Measurements from ENCODE around the gene ARHGAP28. TPM values are rescaled to one million over a fixed set of nuclear protein-coding genes. Genes with fewer than 3 reads are reported as not detected.

The ARHGAP28 gene
- total and polyA plus RNA-seq, 2 experiments from 2014 or later = 0.20 TPM; not detected in 1

DNA sequence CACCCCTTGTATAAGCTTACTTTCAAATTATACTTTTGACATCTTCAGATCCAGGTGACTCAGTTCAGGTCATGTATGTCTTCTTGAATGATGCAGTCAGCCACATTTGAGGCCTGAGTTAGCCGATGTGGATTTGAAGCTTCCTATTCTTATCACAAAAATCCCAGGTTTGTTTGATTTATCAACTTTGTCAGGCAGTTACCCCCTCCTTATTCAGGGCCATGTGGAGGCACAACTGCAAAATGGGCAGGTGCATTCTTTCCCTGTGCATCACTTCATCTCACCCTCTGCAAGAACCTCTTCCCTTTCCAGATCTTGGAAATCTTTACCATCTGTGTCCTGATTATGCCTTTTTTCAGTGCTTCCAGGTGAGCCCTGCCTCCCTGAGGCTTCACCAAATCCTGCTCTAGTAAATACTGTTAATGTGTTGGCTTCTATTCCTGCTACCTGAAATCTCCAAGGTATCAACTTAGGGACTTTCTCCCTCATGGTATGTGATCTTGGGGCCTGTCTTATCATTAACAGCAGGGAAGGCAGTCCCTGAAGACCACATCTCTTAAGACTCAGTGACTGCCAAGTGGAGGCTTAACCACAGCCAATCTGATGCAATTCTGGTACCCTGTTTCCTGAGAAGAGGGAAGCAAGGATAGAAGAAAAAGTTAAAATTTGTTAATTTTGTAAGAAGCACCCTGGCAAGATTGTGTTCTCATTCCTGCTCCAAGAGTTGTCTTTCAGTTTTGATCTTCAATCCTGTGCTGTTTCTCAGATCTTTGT is 9.4 kb upstream of the ARHGAP28 start:
- H3K4me1 ChIP-seq (ENCODE audit: insufficient read depth) = no peaks in the 10 kb centered on the region
- H3K9me2 ChIP-seq (ENCODE audit: insufficient read depth) = no peaks in the 10 kb centered on the region
- H3K27me3 ChIP-seq (replicated peaks; ENCODE audit: insufficient read depth) = no peaks in the 10 kb centered on the region; the same call in 1 of the 2 replicates
- no peaks in the 10 kb centered on the region for H3K79me2 ChIP-seq (ENCODE audit: insufficient read depth)
- H3K9ac ChIP-seq = no peak overlapping the region
- H3K4me2 ChIP-seq (ENCODE audit: unreplicated experiment) = no peak overlapping the region
- DNase-seq = no peak
- no peaks in the 10 kb centered on the region for H3K9me3 ChIP-seq (ENCODE audit: low read depth)
- no peaks in the 10 kb centered on the region for H4K20me1 ChIP-seq (ENCODE audit: insufficient read depth)
- 0% methylated on average over 1 of the region's 1 CpG for WGBS, 2 experiments (ENCODE audit: low coverage in 1 of 2, low lambda C conversion rate in 2 of 2, missing lambda C conversion rate in 2 of 2)
- H3F3A ChIP-seq (ENCODE audit: insufficient read depth) = no peaks in the 10 kb centered on the region
- no peaks in the 10 kb centered on the region for H3K36me3 ChIP-seq (ENCODE audit: low read depth)
- H2AFZ ChIP-seq = no peak overlapping the region
- no peak overlapping the region for H3K27ac ChIP-seq
- no peak overlapping the region for H3K4me3 ChIP-seq
- TF ChIP-seq EZH2 (IDR thresholded peaks at IDR 0.05; ENCODE audit: insufficient read depth, poor library complexity, severe bottlenecking) (no peak), EZH2phosphoT487 (IDR thresholded peaks at IDR 0.05; ENCODE audit: insufficient read depth, low read depth) (no peak)
- in situ Hi-C loops (cut with MboI) = no loop called here

DNA sequence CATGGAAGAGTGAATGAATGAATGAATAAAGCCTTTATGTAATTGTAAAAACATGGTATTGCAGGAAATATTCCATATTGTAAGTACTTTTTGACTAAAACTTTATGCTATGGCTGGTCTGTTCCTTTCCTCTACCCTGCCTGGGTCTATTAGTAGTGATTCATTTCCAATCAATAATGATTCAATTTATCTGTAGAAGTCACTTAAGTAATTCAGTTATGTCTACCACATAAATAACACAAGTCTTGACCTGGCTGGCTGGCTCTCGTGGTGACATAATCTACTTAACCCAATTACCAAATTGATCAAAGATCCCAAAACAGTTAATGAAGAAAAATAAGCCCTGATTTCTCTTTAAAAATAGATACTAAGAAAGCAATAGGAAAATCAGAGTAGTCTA is 7.8 kb upstream of the ARHGAP28 start:
- no peaks in the 10 kb centered on the region; the same call in 1 of the 2 replicates for H3K27me3 ChIP-seq (replicated peaks; ENCODE audit: insufficient read depth)
- H3K9ac ChIP-seq = no peak overlapping the region
- no peaks in the 10 kb centered on the region for H3K4me1 ChIP-seq (ENCODE audit: insufficient read depth)
- no peak overlapping the region for H3K4me2 ChIP-seq (ENCODE audit: unreplicated experiment)
- no peak for DNase-seq
- no peak overlapping the region for H2AFZ ChIP-seq
- H3K9me2 ChIP-seq (ENCODE audit: insufficient read depth) = no peaks in the 10 kb centered on the region
- no peak overlapping the region for H3K4me3 ChIP-seq
- H3K27ac ChIP-seq = no peak overlapping the region
- H3K9me3 ChIP-seq (ENCODE audit: low read depth) = no peaks in the 10 kb centered on the region
- no peaks in the 10 kb centered on the region for H4K20me1 ChIP-seq (ENCODE audit: insufficient read depth)
- in situ Hi-C loops (cut with MboI) = no loop called here
- TF ChIP-seq EZH2 (IDR thresholded peaks at IDR 0.05; ENCODE audit: insufficient read depth, poor library complexity, severe bottlenecking) (no peak), EZH2phosphoT487 (IDR thresholded peaks at IDR 0.05; ENCODE audit: insufficient read depth, low read depth) (no peak)
- no peaks in the 10 kb centered on the region for H3F3A ChIP-seq (ENCODE audit: insufficient read depth)
- 43 to 56% methylated on average over 1 of the region's 1 CpG for WGBS, 2 experiments (ENCODE audit: low coverage in 1 of 2, low lambda C conversion rate in 2 of 2, missing lambda C conversion rate in 2 of 2)
- H3K79me2 ChIP-seq (ENCODE audit: insufficient read depth) = no peaks in the 10 kb centered on the region
- H3K36me3 ChIP-seq (ENCODE audit: low read depth) = no peaks in the 10 kb centered on the region

DNA sequence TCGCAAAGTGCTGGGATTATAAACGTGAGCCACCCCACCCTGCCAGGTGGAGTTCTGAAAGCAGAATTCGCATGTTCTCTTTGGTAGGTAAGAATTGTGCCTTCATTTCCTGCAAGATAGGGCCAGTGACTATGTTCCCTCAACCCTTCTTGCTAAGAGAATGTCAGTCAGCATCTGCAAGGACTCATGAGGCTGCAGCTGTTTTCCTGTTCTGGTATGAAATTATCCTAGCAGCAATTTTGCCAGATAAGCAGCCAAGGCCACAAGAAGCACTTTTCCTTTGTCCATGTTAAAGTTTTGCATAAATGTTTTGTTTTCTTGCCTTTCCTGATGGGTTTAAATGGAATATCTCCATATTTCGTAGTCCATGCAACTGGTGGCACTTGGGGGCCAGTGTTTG is 6.8 kb upstream of the ARHGAP28 start:
- WGBS, 2 experiments (ENCODE audit: low coverage in 1 of 2, low lambda C conversion rate in 2 of 2, missing lambda C conversion rate in 2 of 2) = 51 to 70% methylated on average over 4 of the region's 4 CpGs
- Histone ChIP-seq H3K36me3 (ENCODE audit: low read depth) (no peaks in the 10 kb centered on the region), H3K27ac (no peak overlapping the region), H3K4me1 (ENCODE audit: insufficient read depth) (no peaks in the 10 kb centered on the region), H4K20me1 (ENCODE audit: insufficient read depth) (no peaks in the 10 kb centered on the region), H3K9me3 (ENCODE audit: low read depth) (no peaks in the 10 kb centered on the region), H3K27me3 (replicated peaks; ENCODE audit: insufficient read depth) (no peaks in the 10 kb centered on the region; the same call in 1 of the 2 replicates), H3K9me2 (ENCODE audit: insufficient read depth) (no peaks in the 10 kb centered on the region), H3K79me2 (ENCODE audit: insufficient read depth) (no peaks in the 10 kb centered on the region), H3K4me2 (ENCODE audit: unreplicated experiment) (no peak overlapping the region), H3K4me3 (no peak overlapping the region), H2AFZ (no peak overlapping the region), H3K9ac (no peak overlapping the region), H3F3A (ENCODE audit: insufficient read depth) (no peaks in the 10 kb centered on the region)
- in situ Hi-C loops (cut with MboI) = no loop called here
- TF ChIP-seq EZH2phosphoT487 (IDR thresholded peaks at IDR 0.05; ENCODE audit: insufficient read depth, low read depth) (no peak), EZH2 (IDR thresholded peaks at IDR 0.05; ENCODE audit: insufficient read depth, poor library complexity, severe bottlenecking) (no peak)
- DNase-seq = no peak

DNA sequence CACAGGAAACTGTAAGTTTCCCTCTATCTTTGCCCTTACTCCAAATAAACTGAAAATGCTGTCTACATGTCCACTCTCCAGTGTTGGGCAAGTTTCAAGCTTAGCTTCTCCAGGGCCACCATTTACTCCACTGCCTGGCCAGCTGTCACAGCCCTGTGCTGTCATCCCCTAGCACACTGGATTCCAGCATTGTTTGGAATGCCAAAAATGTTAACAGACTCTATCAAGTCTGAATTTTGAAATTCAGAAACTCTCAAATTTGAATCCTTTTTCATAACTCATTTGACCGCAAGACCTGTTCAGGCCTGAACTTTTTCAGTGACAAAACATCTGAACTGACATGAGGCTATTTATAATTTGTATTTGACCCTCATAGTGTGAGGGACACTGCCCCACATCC is 5.2 kb upstream of the ARHGAP28 start:
- Histone ChIP-seq H3K9ac (no peak overlapping the region), H3K4me3 (no peak overlapping the region), H3K36me3 (ENCODE audit: low read depth) (no peaks in the 10 kb centered on the region), H3K4me2 (ENCODE audit: unreplicated experiment) (no peak overlapping the region), H3F3A (ENCODE audit: insufficient read depth) (no peaks in the 10 kb centered on the region), H3K9me2 (ENCODE audit: insufficient read depth) (no peaks in the 10 kb centered on the region), H3K27me3 (replicated peaks; ENCODE audit: insufficient read depth) (peaks cover 4% of the 10 kb centered on the region; the same call in 1 of the 2 replicates), H3K79me2 (ENCODE audit: insufficient read depth) (no peaks in the 10 kb centered on the region), H3K27ac (no peak overlapping the region), H4K20me1 (ENCODE audit: insufficient read depth) (no peaks in the 10 kb centered on the region), H3K9me3 (ENCODE audit: low read depth) (no peaks in the 10 kb centered on the region), H2AFZ (no peak overlapping the region), H3K4me1 (ENCODE audit: insufficient read depth) (no peaks in the 10 kb centered on the region)
- TF ChIP-seq EZH2 (IDR thresholded peaks at IDR 0.05; ENCODE audit: insufficient read depth, poor library complexity, severe bottlenecking) (no peak), EZH2phosphoT487 (IDR thresholded peaks at IDR 0.05; ENCODE audit: insufficient read depth, low read depth) (no peak)
- WGBS, 2 experiments (ENCODE audit: low coverage in 1 of 2, low lambda C conversion rate in 2 of 2, missing lambda C conversion rate in 2 of 2) = 96 to 100% methylated on average over 1 of the region's 1 CpG
- no peak for DNase-seq
- in situ Hi-C loops (cut with MboI) = no loop called here

Data from GM23248 (cell line).